Activated CD4-positive, alpha-beta T cell treated with anti-CD3 and anti-CD28 coated beads, Interleukin-2, amount 50 U/mL, for 48 hours (primary cell): ENCODE measurements around the gene RAD51B.
"Not testable (repeated sequence)": the region's sequence is repeated elsewhere in the genome, so short reads cannot be mapped to it uniquely, and the experiment has no call there.

Experiments
- DNase-seq, 2 experiments: peaks; one replicate each; pipeline ENCODE4 v3.0.0-alpha.2; 2020

The RAD51B gene

DNA sequence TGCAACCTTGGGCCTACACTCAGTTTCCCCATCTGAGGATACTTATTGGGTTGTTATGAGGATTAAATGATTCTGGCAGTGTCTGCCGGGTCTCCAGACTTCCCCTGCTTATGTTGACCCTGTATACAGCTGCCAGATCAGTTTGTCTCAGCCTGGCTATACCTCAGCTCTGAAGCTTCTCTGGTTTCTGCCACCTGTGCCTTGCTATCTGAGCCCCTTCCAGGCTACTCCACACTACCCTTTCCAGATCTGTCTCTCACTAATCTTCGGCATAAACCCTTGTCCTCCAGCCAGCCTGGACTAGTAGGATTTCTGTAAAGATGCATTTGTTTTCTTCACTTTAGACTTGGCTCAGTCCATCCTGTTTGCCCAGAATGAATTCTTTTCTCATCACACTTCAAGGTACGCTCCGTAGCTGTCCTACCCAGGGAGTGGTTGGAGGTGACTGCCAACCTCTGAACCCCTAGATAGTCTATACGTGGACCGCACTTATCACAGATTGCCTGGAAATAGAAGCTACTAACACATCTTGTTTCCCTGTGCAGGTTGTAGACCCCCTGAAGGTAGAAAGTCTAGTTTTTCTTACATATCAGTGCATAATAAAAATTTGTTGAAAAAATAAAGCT, 422.4 kb downstream of the RAD51B start:
- no peak for DNase-seq

DNA sequence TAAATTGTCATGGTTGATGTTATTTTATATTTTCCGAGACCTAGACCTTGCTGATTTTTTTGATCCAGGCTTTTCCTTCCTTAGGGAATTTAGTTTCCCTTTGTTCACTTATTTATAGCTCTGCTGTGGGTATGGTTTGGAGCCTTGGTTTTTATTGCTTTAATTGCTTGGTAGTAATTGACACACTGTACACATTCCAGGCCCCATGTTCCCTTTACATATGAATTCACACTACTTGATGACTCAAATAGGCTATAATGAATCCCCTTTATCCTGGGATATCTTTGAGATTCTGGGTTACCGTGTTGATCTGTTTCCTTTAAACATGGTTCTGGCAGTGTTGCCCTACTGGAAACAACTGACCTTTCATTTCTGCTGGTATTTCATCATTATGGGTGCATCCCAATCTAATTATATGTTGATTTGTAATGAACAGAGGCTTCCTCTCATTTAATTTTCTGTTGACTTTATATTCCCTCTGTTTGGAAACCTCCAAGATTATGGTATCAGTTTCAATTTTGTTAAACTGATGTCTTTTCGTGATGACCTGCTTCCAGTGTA, 424.0 kb downstream of the RAD51B start:
- DNase-seq = no peak

DNA sequence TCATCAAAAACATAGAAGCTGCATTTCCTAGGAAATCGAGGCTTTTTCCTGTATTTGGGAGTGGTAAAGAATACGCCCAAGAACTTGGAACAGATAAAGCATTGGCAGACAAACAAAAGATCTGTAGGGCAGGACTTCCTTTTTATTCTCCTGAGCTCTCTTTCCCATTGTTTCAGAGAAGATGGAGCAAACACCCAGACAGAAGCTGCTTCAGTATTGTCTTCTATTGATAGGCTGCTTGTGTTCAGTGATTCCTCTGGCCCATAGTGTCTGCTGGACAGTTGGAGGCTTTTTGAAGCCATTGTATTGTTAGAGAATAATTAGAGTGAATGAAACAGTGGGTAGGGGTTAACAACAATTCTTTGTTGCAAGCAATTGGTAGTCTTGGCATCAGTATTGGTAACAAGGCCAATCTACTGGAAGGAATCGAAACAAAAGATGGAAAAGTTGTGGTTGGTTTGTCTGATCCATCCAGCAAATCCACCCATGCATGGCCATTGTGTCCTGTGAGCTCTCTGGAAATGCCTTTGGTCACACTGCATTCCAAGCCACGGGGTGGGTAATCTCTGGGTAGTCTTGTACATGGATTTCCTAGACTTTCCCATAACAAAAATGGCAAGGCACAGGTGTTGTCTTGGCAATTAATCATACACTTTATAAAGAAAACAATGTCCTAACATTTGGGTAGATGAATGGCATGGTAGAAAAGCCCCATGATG, 424.8 kb downstream of the RAD51B start:
- no peak for DNase-seq

DNA sequence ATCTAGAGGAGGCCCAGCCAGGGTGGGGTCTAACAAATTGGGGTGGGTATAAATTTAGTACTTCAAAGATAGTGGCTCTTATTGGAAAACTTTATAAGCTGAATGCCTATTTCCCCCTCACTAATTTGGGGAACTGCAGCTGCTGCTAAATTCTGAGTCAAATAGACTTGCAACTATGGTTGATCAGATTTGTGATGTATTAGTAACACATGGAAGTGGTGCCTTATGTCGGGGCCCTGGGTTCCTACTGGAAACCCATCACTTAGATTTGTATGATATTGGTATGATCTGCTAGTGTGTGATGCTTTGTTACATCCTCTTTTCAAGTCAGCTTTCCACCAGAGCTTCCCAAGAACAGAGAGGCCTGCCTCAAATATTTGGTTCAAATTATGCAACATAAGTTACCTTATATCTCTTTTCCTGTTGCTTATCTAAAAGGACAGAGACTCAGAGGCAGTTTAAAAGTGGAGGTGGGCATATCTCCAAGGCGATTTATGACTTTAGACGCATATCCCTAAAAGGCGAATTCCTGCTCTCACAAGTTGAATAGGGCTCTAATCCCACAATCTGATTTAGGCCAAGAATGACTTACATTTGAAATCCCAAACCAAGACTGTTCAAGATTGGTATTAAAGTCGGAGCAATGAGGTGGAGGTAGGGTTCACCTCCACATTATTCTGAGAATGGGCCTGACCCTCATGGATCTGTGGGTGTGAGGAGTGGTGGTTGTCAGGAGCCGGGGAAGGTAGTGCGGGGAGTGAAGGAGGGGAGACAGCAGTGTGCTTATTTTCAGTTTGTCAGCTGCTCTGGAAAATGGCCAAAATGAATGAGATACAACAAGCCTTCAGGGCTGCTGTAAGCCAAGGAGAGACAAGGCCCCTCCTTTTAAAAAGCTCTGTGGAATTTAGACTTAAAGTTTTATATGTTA, 425.8 kb downstream of the RAD51B start:
- no peak for DNase-seq

DNA sequence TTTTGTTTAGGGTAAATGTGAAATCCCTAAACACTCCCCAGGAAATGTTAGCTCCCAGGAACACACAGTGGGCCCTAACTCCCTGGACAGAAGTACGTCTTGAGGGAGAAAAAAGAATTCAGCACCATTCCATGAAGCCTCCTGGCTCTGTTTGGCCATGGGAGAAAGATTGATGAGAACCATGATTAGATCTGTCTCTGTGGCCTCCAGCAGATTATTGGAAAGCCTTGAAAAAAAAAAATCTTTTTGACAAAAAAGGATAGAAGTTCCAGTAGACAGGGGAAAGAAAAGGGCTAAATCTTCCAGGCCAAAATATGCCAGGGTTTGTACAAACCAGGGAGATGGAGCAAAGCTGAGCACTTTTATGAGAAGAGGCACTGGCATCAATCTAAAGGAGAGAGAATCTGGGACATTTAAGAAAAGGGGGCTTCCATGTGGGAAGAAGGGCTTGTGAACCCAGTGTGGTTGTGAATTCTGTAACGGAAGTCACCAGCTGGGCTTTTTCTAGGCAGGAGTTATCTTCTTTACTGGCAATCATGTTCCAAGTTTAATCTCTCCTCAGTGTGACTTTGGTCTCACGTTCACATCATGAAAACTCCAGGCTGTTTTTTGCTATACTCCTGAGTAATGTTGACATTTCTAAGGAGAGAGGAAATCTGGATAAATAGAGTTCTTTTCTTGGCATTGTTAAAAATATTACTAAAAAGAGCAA, 426.7 kb downstream of the RAD51B start:
- no peak for DNase-seq

DNA sequence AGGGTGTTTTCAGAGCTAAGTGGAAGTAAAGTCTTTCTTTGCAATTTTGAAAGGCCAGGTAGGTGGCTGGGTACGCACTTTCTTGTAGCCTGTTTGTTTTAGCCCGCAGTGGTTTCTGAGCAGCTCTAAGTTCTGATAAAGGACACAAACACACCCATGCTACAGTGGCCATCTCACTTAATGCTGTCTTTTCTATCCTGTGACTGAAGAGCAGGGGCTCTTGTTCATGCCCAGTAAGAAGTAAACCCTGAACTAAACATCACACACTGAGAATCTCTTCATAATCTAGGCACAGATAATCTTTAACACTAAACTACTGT, 427.2 kb downstream of the RAD51B start:
- DNase-seq = no peak

DNA sequence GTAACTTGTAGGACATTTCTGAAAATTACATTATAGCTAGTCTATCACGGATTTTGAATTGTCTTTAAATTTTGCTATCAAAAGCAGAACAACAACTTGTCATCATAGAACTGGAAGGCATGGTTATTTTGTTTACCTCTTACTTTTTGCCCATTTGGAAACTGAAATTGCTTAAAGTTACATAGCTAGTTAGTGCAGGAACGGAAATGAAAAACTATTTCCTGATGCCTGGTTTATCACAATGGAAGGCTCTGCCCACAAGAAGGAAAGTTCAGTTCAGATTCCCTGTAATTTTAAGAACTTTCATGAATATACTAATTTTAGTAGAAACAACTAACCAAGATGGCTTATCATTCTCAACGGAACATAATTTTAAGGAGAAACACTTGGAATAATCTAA, 427.7 kb downstream of the RAD51B start:
- DNase-seq = no peak

DNA sequence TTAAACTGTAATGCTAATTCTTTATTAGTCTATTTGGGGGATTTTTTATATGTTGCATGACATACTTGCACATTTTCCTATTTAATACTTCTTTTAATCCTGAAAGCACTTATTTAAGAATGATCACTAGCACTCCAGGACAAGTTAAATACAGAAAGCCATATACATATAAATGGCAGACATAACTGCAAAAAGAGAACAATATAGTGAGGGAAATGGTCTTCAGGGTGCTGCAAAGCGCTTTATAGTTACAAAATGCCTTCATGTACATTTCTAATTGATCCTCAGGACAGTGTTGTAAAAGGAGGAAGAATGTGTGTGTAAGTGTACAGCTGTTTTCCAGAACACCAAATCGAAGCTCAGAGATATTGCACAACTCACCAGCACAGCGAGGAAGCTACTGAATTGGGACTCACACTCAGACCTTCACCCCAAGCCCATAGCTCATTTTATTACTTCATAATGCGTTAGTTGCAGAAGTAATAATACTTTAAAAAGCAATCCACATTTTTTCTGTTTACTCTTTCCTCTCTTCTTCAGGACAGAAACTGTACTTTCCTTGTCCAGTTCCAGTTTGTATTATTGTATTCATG, 428.2 kb downstream of the RAD51B start:
- DNase-seq = no peak

DNA sequence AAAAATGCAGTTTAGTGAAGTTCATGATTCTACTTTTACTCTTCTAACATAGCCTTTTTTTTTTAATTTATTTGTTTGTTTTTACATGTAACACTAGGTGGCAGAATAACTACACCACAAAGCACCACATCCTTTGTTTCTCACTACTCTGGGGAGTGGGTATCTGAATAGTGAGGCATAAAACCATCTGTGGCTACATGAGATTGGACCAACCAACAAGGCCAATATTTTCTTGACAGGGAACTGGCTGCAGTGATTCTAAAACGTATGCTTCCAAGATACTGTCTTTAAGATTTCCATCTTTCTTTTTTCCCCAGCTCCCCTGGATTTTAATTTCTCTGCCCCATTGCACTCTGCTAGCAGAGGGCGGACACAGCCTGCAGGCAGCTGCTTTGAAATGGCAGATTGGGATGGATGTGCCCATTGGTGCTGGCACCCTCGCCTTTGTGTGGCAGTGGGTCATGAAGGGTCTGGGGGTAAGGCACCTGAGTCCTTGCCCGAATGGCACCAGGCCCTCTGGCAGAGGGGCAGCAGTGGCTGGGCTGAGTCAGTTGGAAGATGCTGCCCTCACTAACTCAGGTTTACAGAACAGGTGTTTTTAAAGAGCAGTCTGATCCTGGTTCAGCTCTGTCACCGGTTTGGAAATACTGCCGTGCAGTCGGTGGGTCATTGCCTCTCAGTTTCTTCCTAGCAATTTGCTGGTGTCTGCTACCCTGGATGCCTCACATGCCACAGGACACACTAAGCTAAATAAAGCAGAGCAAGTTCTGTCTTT, 429.1 kb downstream of the RAD51B start:
- no peak for DNase-seq

DNA sequence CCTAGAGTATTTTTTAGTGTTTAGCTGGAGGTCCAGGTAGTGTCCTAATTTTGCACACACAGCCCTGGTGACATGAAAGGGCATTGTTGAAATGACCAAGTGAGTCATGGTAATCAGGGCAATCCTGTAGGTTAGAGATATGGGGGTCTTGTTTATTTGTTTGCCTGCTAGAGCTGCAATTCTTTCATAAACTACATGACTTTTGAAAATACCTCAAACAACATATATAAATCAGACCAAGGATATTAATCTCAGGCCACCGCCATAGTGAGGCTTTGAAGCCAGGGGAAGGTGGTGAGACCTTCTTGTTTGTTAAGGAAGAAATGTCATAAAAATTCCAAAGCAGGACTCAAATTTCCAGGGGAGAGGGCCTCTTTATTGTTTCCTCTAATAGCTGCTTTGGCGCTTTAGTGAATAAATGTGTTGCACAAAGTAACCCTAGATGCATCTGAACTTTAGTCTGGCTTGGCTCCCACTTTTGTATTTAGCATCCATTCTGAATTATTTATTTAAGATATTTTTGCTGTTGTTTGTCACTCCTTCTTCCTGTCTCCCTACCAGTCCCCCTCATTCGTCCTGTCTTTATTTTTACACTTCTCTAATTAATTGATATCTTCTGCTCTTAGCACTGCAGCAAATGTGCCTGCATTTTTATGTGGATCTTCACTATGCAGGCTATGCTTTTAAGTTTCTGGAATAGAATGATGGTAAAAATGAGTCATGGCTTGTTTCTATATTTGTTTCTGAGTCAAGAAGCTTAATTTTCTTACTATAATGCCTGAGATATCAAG, 430.3 kb downstream of the RAD51B start:
- no peak for DNase-seq

DNA sequence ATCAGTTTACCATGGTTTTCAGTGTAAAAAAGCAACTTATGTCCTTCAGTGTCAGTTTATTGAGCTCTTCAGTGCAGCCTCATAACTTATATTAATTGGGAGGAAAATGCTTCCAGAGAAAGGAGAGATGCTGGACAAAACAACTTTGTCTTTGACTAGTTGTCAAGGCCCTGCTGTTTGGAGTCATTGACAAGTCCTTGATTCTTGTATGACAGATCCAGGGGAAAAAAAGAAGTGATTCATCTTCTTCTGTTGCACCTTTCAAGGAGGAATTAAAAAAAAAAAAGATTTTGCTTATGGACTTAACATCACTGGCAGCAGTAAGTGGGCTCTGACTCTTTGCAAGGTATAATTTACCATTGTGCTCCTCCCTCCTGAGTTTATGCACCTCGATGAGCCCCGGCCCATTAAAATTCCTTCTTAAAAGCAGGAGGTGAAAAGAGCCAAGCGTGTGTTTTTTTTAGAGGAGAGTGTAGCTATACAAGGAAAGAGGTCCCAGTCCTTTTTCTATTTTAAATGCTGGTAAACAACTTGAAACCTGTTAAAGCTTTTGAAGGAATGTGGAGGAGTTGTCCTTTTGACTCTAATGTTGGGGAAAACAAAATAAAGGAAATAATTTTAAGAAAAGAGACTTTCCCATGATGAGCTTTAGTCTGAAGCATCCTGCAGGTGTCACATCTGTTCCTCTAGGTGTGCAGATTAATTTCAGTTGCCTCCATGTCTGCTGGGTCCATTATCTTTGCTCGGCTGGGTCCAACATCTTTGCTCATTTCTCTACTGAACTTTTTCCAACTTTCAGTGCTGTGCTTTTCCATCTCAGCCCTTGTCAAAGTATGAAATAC, 431.6 kb downstream of the RAD51B start:
- DNase-seq = no peak

DNA sequence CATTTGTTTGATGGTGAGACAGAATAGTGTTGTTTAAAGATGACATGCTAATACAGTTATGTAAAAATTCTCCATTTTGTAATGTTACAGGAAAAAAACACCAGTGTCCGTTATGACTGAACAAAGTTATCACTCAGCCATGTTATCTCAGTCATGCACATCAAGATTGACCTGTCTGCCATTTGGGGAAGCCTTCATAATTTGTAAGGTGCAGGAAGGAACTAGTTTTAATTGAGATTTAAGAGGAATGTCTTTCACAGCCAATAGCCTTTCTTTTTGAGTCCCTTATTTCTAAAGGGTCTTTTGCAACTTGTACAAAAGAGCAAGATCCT, 432.2 kb downstream of the RAD51B start:
- DNase-seq = no peak

DNA sequence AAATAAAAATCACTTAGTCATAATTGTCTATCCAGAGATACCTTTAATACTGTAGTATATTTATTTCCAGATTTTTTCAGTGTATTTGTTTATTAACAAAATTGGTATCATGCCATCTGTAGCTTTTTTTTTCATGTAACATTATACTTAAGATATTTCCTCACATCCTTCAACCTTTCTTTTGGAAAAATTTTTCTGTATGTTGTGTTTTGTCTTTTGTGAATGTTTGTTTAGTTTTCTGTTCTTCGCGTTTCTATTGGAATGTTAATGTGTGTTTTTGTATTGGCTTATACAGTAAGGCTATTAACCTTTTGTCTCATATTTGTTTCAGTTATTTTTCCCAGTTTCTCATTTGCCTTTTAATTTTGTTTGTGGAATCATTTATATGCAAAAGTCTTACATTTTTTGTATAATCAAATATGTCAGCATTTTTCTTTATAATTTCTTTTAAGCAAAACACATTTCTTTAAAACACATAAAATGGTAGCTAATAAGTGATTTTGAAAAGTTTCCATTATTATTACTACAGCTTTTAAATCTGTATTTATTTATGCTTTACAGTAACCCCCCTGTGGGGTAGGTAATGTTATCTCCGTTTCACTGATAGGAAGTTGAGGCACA, 433.7 kb downstream of the RAD51B start:
- DNase-seq = no peak

DNA sequence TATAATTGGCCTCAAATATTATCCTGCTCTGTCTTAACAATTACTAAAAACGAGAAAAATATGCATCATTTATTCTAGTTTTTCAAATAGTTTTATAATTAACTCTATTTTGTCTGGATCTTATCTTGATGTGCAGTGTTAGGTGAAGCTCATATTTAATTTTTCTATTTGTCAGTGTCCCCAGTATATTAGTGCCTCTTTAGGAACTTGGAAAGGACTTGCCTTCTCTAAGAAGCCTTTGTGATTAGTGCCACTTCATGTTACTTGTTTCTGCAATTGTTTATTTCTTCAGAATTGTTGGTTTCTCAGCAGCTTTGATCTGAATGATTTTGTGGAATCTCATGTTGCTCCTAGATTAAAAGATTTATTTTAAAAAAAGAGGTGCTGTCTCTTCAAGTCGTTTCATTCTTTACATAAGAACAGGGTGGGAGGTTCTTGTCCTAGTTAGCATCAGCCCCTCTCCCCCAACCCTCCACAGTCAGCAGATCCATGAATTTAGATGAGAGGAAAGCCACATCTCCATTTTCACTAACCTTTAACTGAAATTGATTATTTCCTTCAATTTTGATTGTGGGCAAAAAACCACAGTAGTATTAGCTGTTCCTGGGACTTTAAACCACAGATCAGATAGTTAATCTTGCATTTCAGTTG, 434.4 kb downstream of the RAD51B start:
- no peak for DNase-seq

DNA sequence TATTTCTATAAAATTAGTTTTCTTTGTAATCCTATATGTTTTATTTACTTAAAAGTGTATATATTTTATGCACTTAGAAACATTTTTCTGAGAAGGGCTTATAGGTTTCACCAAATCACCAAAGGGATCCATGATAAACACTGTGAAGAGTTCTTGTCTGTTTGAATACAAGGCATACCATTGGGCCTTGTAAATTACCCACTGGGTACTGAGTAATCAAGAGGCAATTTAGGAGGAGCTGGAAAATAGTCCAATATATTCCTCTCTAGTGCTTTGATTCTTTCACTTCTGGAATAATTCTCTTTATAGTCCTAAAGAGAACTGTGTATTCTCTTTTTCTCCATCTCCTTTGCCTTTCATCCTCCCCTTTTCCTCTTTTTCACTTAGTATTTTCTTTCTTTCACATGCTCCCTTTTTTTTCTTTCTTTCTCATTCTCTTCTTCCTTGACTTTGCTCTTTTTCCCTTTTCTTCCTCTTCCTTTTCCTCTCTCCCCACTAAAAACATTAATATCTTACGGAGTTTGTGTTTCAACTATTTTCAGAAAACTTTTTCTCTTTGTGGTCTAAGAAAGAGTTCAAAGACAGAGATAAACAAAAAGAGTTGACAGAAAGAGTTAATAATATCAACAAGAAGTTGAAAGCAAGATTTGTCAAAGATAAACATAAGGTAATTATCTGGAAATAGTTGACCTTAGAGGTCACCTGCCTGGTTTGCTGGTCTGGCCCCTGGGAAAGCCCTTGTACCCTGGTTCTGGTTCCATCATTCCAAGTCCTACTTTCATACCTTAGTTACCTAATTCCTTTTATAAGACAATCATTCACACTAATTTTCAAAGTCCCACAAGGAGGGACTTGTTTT, 435.3 kb downstream of the RAD51B start:
- no peak for DNase-seq

DNA sequence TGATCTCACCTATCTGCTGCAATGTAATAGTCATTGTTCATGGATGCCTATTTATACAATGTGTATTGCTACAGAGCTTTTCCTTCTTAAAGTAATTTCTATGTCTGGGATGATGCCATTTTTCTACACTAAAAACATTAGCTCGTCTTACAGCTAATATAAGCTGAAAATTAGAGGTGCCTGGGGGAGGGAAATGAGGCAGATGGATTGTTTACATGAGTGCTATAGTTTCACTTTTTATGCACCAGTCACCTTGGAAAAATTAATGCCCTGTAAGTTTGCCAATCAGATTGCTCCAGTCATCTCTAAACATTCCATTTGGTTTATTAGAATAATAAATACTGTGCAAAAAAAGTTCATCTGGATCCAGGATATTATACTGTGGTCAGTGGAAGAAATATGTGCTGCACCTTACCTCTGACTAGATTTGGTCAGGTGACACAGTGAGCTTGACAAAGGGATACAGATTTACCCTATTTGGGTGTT, 436.2 kb downstream of the RAD51B start:
- no peak for DNase-seq

DNA sequence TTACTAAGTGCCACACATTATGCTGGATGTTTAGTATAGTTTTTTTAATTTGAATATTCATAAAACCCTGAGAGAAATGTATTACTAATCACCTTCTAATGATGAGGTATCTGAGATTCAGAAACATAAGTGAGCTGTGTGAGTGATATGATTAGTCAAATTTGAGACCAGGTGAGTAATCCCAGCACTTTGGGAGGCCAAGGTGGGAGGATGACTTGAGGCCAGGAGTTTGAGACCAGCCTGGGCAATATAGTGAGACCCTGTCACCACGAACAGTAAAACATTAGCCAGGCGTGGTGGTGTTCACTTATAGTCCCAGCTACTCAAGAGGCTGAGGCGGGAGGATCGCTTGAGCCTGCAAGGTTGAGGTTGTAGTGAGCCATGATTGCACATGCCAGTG, 438.4 kb downstream of the RAD51B start:
- DNase-seq = no peak

DNA sequence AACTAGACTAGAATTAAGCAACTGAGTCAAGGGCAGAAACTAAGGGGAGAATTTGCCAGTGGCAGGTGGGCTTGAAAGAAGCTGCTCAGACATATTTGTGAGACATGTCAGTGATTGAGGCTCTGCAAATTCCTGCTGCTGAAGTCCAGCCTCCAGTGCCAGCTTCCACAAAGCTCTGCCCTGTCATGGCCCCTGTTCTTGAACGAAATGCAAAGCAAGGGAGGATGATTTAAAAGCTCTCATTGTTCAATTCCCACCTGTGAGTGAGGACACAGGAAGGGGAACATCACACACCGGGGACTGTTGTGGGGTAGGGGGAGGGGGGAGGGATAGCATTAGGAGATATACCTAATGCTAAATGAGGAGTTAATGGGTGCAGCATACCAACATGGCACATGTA, 439.4 kb downstream of the RAD51B start:
- DNase-seq = not testable (repeated sequence)
